ENCODE measurements around the gene STX10. TPM values are rescaled to one million over a fixed set of nuclear protein-coding genes. Genes with fewer than 3 reads are reported as not detected.
A peak's percentile ranks its signal among the peaks of the same experiment; 100 is the strongest.

STX10 gene
- total and polyA plus RNA-seq, 9 of the 15 experiments (the other 6 are each of a cell fraction or from before 2014, with no cell fraction given) = 0.51 to 66.3 (median 31.0) TPM

DNA sequence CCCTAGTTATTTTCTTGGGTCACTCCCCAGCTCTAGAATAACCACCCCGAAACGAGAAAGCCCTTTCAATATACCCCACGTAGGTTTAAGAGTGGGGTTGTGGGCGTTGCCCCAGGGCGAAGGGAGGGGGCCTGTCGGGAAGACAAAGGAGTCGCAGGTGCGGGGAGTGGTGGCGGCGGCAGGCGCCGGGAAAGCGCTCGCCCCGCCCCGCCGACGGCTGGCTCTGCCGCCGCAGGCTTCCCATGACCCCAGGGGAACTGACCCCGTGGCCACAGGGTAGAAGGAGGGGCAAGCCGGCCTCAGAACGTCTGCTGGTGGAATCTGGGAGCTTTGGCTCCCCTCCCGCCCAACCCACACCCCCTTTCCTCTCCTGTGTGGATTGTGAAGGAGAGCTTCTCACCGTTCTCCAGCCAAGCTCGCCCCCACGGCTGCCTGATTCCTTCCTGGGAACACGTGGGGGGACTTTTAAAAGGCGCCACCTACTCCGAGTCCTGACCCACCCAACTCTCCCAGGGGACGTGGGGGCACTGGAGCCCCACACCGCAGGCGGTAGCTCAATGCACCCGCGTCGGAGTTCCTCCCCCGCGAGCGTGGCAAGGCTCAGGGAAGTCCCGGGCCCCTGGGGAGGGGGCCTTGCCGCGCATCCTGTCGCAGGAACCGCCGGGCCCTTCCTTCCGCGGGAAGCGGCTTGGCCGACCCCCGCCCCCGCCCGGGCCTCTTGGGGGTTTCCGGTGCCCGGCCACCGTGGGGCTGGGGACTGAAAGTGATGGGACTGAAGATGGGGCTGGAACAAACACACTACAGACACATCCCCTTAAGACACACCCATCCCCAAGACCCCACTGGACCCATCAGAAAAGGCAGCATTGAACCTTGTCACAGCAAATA lies 5.5 kb upstream of the STX10 start (continued):
- TF ChIP-seq, protein P1, sequence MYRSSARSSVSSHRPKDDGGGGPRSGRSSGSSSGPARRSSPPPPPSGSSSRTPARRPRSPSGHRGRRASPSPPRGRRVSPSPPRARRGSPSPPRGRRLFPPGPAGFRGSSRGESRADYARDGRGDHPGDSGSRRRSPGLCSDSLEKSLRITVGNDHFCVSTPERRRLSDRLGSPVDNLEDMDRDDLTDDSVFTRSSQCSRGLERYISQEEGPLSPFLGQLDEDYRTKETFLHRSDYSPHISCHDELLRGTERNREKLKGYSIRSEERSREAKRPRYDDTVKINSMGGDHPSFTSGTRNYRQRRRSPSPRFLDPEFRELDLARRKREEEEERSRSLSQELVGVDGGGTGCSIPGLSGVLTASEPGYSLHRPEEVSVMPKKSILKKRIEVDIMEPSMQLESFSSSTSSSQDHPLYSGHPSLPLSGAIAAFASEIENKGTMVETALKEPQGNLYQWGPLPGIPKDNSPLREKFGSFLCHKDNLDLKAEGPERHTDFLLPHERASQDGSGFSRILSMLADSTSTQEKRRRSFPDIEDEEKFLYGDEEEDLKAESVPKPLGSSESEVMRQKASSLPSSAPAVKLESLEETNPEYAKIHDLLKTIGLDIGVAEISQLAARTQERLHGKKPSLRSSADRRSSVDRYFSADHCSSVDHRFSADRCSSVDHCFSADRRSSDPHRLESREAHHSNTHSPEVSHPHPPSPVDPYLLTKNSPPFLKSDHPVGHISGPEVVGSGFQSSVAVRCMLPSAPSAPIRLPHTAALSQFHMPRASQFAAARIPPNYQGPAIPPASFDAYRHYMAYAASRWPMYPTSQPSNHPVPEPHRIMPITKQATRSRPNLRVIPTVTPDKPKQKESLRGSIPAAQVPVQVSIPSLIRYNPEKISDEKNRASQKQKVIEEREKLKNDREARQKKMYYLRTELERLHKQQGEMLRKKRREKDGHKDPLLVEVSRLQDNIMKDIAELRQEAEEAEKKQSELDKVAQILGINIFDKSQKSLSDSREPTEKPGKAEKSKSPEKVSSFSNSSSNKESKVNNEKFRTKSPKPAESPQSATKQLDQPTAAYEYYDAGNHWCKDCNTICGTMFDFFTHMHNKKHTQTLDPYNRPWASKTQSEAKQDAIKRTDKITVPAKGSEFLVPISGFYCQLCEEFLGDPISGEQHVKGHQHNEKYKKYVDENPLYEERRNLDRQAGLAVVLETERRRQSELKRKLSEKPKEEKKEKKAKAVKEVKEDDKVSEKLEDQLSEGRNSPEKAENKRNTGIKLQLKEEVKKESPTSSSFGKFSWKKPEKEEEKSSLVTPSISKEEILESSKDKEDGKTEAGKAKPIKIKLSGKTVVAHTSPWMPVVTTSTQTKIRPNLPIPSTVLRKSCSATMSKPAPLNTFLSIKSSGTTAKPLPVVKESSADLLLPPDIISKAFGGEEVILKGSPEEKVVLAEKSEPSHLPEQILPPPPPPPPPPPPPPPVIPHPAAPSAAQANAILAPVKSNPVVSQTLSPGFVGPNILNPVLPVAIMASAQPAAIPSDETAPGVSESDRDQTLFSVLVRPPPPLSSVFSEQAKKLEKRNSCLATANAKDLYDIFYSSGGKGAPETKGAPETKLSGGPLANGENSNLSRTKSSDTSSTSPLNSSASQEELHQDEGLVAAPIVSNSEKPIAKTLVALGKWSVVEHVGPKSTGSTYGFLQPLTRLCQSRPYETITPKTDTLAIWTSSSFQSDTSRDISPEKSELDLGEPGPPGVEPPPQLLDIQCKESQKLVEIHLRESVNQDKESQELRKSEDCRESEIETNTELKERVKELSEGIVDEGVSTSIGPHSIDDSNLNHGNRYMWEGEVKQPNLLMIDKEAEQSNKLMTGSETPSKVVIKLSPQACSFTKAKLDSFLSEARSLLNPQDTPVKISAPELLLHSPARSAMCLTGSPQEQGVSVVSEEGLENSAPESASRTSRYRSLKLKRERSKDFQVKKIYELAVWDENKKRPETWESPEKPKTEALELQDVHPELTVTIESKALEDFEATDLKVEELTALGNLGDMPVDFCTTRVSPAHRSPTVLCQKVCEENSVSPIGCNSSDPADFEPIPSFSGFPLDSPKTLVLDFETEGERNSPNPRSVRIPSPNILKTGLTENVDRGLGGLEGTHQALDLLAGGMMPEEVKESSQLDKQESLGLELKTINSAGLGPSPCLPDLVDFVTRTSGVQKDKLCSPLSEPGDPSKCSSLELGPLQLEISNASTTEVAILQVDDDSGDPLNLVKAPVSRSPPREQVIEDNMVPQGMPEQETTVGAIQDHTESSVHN (IDR thresholded peaks at IDR 0.05; ENCODE audit: borderline replicate concordance in 1 of 2, low read depth in 1 of 2) = no peak
- TF ChIP-seq YY1 (IDR thresholded peaks at IDR 0.05; ENCODE audit: borderline replicate concordance in 1 of 3, control insufficient read depth in 1 of 3, extremely low read depth in 1 of 3, insufficient read depth in 3 of 3, insufficient read length in 1 of 3, insufficient replicate concordance in 2 of 3, low read depth in 1 of 3, low read length in 2 of 3) (peak in 1 of 3 experiments; percentile 10), SPI1 (IDR thresholded peaks at IDR 0.05; ENCODE audit: borderline replicate concordance, low read depth, low read length) (no peak), NR2F6 (CRISPR knock-in tag; IDR thresholded peaks at IDR 0.05) (no peak), RBM14 (IDR thresholded peaks at IDR 0.05; ENCODE audit: borderline replicate concordance, insufficient read depth, low read depth, low read length) (0 out of 2 replicates have a peak, but pooled peaks have one; percentile 35), FOSL1 (tag; conservative IDR thresholded peaks at IDR 0.05) (no peak; the same call in 1 of the 2 replicates), RBM22 (IDR thresholded peaks at IDR 0.05; ENCODE audit: low read depth, low read length, poor library complexity, severe bottlenecking) (peak; percentile 100), CBX5 (IDR thresholded peaks at IDR 0.05; ENCODE audit: borderline replicate concordance, low read depth) (no peak), SRSF9 (IDR thresholded peaks at IDR 0.05; ENCODE audit: borderline replicate concordance, low read depth, low read length) (no peak)
- TF ChIP-seq, protein P2, sequence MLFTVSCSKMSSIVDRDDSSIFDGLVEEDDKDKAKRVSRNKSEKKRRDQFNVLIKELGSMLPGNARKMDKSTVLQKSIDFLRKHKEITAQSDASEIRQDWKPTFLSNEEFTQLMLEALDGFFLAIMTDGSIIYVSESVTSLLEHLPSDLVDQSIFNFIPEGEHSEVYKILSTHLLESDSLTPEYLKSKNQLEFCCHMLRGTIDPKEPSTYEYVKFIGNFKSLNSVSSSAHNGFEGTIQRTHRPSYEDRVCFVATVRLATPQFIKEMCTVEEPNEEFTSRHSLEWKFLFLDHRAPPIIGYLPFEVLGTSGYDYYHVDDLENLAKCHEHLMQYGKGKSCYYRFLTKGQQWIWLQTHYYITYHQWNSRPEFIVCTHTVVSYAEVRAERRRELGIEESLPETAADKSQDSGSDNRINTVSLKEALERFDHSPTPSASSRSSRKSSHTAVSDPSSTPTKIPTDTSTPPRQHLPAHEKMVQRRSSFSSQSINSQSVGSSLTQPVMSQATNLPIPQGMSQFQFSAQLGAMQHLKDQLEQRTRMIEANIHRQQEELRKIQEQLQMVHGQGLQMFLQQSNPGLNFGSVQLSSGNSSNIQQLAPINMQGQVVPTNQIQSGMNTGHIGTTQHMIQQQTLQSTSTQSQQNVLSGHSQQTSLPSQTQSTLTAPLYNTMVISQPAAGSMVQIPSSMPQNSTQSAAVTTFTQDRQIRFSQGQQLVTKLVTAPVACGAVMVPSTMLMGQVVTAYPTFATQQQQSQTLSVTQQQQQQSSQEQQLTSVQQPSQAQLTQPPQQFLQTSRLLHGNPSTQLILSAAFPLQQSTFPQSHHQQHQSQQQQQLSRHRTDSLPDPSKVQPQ (CRISPR knock-in tag; IDR thresholded peaks at IDR 0.05; ENCODE audit: borderline replicate concordance) = no peak
- TF ChIP-seq, protein P3, sequence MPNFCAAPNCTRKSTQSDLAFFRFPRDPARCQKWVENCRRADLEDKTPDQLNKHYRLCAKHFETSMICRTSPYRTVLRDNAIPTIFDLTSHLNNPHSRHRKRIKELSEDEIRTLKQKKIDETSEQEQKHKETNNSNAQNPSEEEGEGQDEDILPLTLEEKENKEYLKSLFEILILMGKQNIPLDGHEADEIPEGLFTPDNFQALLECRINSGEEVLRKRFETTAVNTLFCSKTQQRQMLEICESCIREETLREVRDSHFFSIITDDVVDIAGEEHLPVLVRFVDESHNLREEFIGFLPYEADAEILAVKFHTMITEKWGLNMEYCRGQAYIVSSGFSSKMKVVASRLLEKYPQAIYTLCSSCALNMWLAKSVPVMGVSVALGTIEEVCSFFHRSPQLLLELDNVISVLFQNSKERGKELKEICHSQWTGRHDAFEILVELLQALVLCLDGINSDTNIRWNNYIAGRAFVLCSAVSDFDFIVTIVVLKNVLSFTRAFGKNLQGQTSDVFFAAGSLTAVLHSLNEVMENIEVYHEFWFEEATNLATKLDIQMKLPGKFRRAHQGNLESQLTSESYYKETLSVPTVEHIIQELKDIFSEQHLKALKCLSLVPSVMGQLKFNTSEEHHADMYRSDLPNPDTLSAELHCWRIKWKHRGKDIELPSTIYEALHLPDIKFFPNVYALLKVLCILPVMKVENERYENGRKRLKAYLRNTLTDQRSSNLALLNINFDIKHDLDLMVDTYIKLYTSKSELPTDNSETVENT (CRISPR knock-in tag; IDR thresholded peaks at IDR 0.05) = no peak

Measured in K562 (cell line).